Sigmoid colon (tissue), 7 donors: ENCODE measurements around the gene SLC22A31. TPM values are rescaled to one million over a fixed set of nuclear protein-coding genes. Genes with fewer than 3 reads are reported as not detected.

Experiments
- DNase-seq: peaks from one replicate; pipeline ENCODE4 v3.0.0-alpha.2; 2019
- H3K27ac ChIP-seq, 4 donors: fragments of 200-600 bp; sonication (generic); one replicate each; pipeline ENCODE4 v1.5.1; 2016 to 2019; ENCODE audit warnings: mild to moderate bottlenecking in 1 of 4
- H3K27me3 ChIP-seq, 3 donors: fragments of 200-600 bp; sonication (generic); one replicate each; pipeline ENCODE4 v1.5.1; 2019; ENCODE audit warnings: mild to moderate bottlenecking in 1 of 3
- H3K36me3 ChIP-seq, 4 donors: fragments of 200-600 bp; sonication (generic); one replicate each; pipeline ENCODE4 v1.5.1; 2016 to 2019
- H3K4me1 ChIP-seq, 4 donors: fragments of 200-600 bp; sonication (generic); one replicate each; pipeline ENCODE4 v1.5.1; 2017 to 2019
- H3K4me3 ChIP-seq, 4 donors: fragments of 200-600 bp; sonication (generic); one replicate each; pipeline ENCODE4 v1.5.1; 2017 to 2019; ENCODE audit warnings: mild to moderate bottlenecking in 2 of 4, moderate library complexity in 1 of 4
- H3K9me3 ChIP-seq, 4 donors: fragments of 200-600 bp in 3 of 4; sonication (generic) in 3 of 4; one replicate each; pipeline versions ENCODE4 v1.5.1 to v1.6.1; 2013 to 2019
- CTCF ChIP-seq, 4 experiments: fragments of 450-650 bp in 3 of 4; fragments of 200-600 bp in 1 of 4; IDR thresholded peaks; one replicate each; pipeline ENCODE4 v1.5.1; 2016 to 2019; ENCODE audit warnings: antibody characterized with exemption in 4 of 4, mild to moderate bottlenecking in 3 of 4, moderate library complexity in 2 of 4
- EP300 ChIP-seq, 4 donors: sonication (generic); formaldehyde crosslinking; IDR thresholded peaks; one replicate each; pipeline ENCODE4 v1.6.1; 2017; ENCODE audit warnings: antibody characterized with exemption in 4 of 4
- POLR2A ChIP-seq, 2 donors: fragments of 450-650 bp; IDR thresholded peaks; one replicate each; pipeline ENCODE4 v1.6.1; 2016; ENCODE audit warnings: antibody characterized with exemption in 2 of 2, mild to moderate bottlenecking in 2 of 2, moderate library complexity in 2 of 2
- POLR2AphosphoS5 ChIP-seq, 4 donors: sonication (generic); formaldehyde crosslinking; IDR thresholded peaks; one replicate each; pipeline ENCODE4 v1.6.1; 2017; ENCODE audit warnings: antibody characterized with exemption in 4 of 4
- WGBS, 2 donors: extraction: QIAGEN DNeasy Blood & Tissue Kit; methylation state at CpG; one replicate each; pipeline ENCODE4 v1.1.7; 2013; 5-methylcytosine and 5-hydroxymethylcytosine counted together
- intact Hi-C: fragments of 100-400 bp; cut with DNase I; formaldehyde crosslinking; loops from one replicate; pipeline ENCODE4 v1.15.1; 2023
- polyA plus RNA-seq, 3 donors: library from polyadenylated mRNA; stranded (reverse); fragments of 200-250 nt; gene quantifications; one replicate each; pipeline ENCODE4 v1.2.3, GENCODE V29; 2013
- total RNA-seq, 4 donors: library from RNA; depleted of rRNA; stranded (reverse); fragments of >200 nt; gene quantifications; one replicate each; pipeline ENCODE4 v1.1.0, GENCODE V29; 2016
- donor health status: healthy with polysubstance abuse.
- donor health status: Bipolar disorder and iron deficiency.
- donor health status: healthy.

SLC22A31 gene
- total and polyA plus RNA-seq, 7 donors = 0.87 TPM; not detected in 6

GRCh38 chr16:89175280-89176146, 24.8 kb downstream of the SLC22A31 start:
- peaks cover 7 to 80% (median 49%) of the 10 kb centered on the region in 3 donors for H3K27me3 ChIP-seq
- DNase-seq = no peak
- peaks cover 0 to 12% (median 12%) of the 10 kb centered on the region in 4 donors for H3K4me1 ChIP-seq
- TF ChIP-seq POLR2AphosphoS5 (IDR thresholded peaks at IDR 0.05) = no peak
- no peak for TF ChIP-seq CTCF (IDR thresholded peaks at IDR 0.05)
- TF ChIP-seq POLR2A (IDR thresholded peaks at IDR 0.05) = no peak
- TF ChIP-seq EP300 (IDR thresholded peaks at IDR 0.05) = no peak
- no peaks in the 10 kb centered on the region for H3K9me3 ChIP-seq
- no peaks in the 10 kb centered on the region for H3K36me3 ChIP-seq
- H3K4me3 ChIP-seq = no peak overlapping the region
- WGBS, 2 donors = 52 to 62% methylated on average over 20 of the region's 20 CpGs
- intact Hi-C loops = no loop called here
- H3K27ac ChIP-seq = no peak overlapping the region

- H3K27me3 ChIP-seq = peaks cover 13 to 80% (median 49%) of the 10 kb centered on the region in 3 donors
- no peak overlapping the region for H3K27ac ChIP-seq
- TF ChIP-seq CTCF (IDR thresholded peaks at IDR 0.05) (no peak), POLR2A (IDR thresholded peaks at IDR 0.05) (no peak), EP300 (IDR thresholded peaks at IDR 0.05) (no peak), POLR2AphosphoS5 (IDR thresholded peaks at IDR 0.05) (no peak)
- 59 to 84% methylated on average over 14 of the region's 14 CpGs for whole genome bisulfite sequencing, 2 donors
- H3K36me3 ChIP-seq = no peaks in the 10 kb centered on the region
- no peak overlapping the region for H3K4me3 ChIP-seq
- no peak for DNase-seq
- peaks cover 0 to 18% (median 13%) of the 10 kb centered on the region in 4 donors for H3K4me1 ChIP-seq
- intact Hi-C loops = no loop called here
- no peaks in the 10 kb centered on the region for H3K9me3 ChIP-seq
Observed at GRCh38 chr16:89174877-89175276, 25.5 kb downstream of the SLC22A31 start.

GRCh38 chr16:89174055-89174827, 26.1 kb downstream of the SLC22A31 start:
- Histone ChIP-seq H3K27me3 (peaks cover 19 to 80% (median 49%) of the 10 kb centered on the region in 3 donors), H3K27ac (no peak overlapping the region), H3K4me3 (no peak overlapping the region), H3K4me1 (peaks cover 0 to 18% (median 13%) of the 10 kb centered on the region in 4 donors), H3K9me3 (no peaks in the 10 kb centered on the region), H3K36me3 (no peaks in the 10 kb centered on the region)
- intact Hi-C loops = no loop called here
- WGBS, 2 donors = 59 to 75% methylated on average over 23 of the region's 23 CpGs
- no peak for DNase-seq
- TF ChIP-seq POLR2AphosphoS5 (IDR thresholded peaks at IDR 0.05) (no peak), EP300 (IDR thresholded peaks at IDR 0.05) (no peak), CTCF (IDR thresholded peaks at IDR 0.05) (no peak), POLR2A (IDR thresholded peaks at IDR 0.05) (no peak)

- H3K27ac ChIP-seq = no peak overlapping the region
- TF ChIP-seq CTCF (IDR thresholded peaks at IDR 0.05) (no peak), POLR2A (IDR thresholded peaks at IDR 0.05) (no peak), EP300 (IDR thresholded peaks at IDR 0.05) (no peak), POLR2AphosphoS5 (IDR thresholded peaks at IDR 0.05) (no peak)
- DNase-seq = no peak
- no peaks in the 10 kb centered on the region for H3K9me3 ChIP-seq
- intact Hi-C loops = no loop called here
- peaks cover 0 to 18% (median 13%) of the 10 kb centered on the region in 4 donors for H3K4me1 ChIP-seq
- H3K4me3 ChIP-seq = no peak overlapping the region
- H3K36me3 ChIP-seq = no peaks in the 10 kb centered on the region
- 55 to 62% methylated on average over 11 of the region's 11 CpGs for WGBS, 2 donors
- H3K27me3 ChIP-seq = peaks cover 28 to 80% (median 51%) of the 10 kb centered on the region in 3 donors
Observed at GRCh38 chr16:89173174-89173921, 27.0 kb downstream of the SLC22A31 start.
